HepG2 (cell line): ENCODE results near the gene FAM174C. TPM values are rescaled to one million over a fixed set of nuclear protein-coding genes. Genes with fewer than 3 reads are reported as not detected.

Experiments
- AKNA ChIP-seq: sonication (generic); formaldehyde crosslinking; IDR thresholded peaks from 2 replicates; pipeline ENCODE4 v1.4.0; 2020; ENCODE audit warnings: missing genetic modification reagents, borderline replicate concordance
- ESRRA ChIP-seq: sonication (generic); formaldehyde crosslinking; IDR thresholded peaks from 2 replicates; pipeline ENCODE4 v1.5.1; 2020; ENCODE audit warnings: mild to moderate bottlenecking, low read depth, missing genetic modification reagents
- ETV6 ChIP-seq: sonication (generic); formaldehyde crosslinking; conservative IDR thresholded peaks from 2 replicates; pipeline ENCODE4 v1.4.0; 2020; ENCODE audit warnings: missing genetic modification reagents
- FOXP4 ChIP-seq: sonication (generic); formaldehyde crosslinking; IDR thresholded peaks from 2 replicates; pipeline ENCODE4 v1.4.0; 2020; ENCODE audit warnings: missing genetic modification reagents
- GATA4 ChIP-seq: sonication (generic); IDR thresholded peaks from 2 replicates; pipeline ENCODE4 v1.6.1; 2016; ENCODE audit warnings: antibody characterized with exemption, low read depth, borderline replicate concordance
- HHEX ChIP-seq: IDR thresholded peaks from 2 replicates; pipeline ENCODE4 v1.6.1; 2016; ENCODE audit warnings: control low read depth
- HMG20B ChIP-seq: conservative IDR thresholded peaks from 2 replicates; pipeline ENCODE4 v1.6.1; 2016; ENCODE audit warnings: missing genetic modification reagents, missing compliant biosample characterization
- HNRNPLL ChIP-seq: fragments of 200-400 bp; formaldehyde crosslinking; IDR thresholded peaks from 2 replicates; pipeline ENCODE4 v1.6.1; 2017; ENCODE audit warnings: mild to moderate bottlenecking, low read depth, low read length; ENCODE audit not compliant: poor library complexity, severe bottlenecking
- MBD4 ChIP-seq: IDR thresholded peaks from 2 replicates; pipeline ENCODE4 v1.6.1; 2012; ENCODE audit warnings: low read length, inconsistent platforms, borderline replicate concordance
- MED8 ChIP-seq: sonication (generic); formaldehyde crosslinking; IDR thresholded peaks from 2 replicates; pipeline ENCODE4 v1.8.1; 2023; ENCODE audit warnings: mild to moderate bottlenecking, missing genetic modification reagents; ENCODE audit not compliant: insufficient replicate concordance
- NCOA5 ChIP-seq: sonication (generic); formaldehyde crosslinking; IDR thresholded peaks from 2 replicates; pipeline ENCODE4 v1.4.0; 2020; ENCODE audit warnings: missing genetic modification reagents
- SALL1 ChIP-seq: sonication (generic); formaldehyde crosslinking; IDR thresholded peaks from 2 replicates; pipeline ENCODE4 v1.8.0; 2022; ENCODE audit warnings: mild to moderate bottlenecking, missing genetic modification reagents
- SATB2 ChIP-seq: sonication (generic); formaldehyde crosslinking; IDR thresholded peaks from 2 replicates; pipeline ENCODE4 v1.5.0; 2020; ENCODE audit warnings: missing genetic modification reagents
- SMYD3 ChIP-seq: sonication (generic); formaldehyde crosslinking; IDR thresholded peaks from 2 replicates; pipeline ENCODE4 v1.8.1; 2023; ENCODE audit warnings: mild to moderate bottlenecking, missing genetic modification reagents
- SSRP1 ChIP-seq: IDR thresholded peaks from 2 replicates; pipeline ENCODE4 v1.6.1; 2016; ENCODE audit warnings: control low read depth
- SUZ12 ChIP-seq: fragments of 150-350 bp; IDR thresholded peaks from 2 replicates; pipeline ENCODE4 v1.6.1; 2014; ENCODE audit warnings: low read depth, low read length
- XRCC5 ChIP-seq: fragments of 200-400 bp; formaldehyde crosslinking; optimal IDR thresholded peaks from 2 replicates; pipeline ENCODE3; 2017; ENCODE audit warnings: mild to moderate bottlenecking, low read length
- YEATS2 ChIP-seq: sonication (generic); formaldehyde crosslinking; IDR thresholded peaks from 2 replicates; pipeline ENCODE4 v1.4.0; 2020; ENCODE audit warnings: missing genetic modification reagents, borderline replicate concordance
- ZBTB3 ChIP-seq: sonication (generic); formaldehyde crosslinking; IDR thresholded peaks from 2 replicates; pipeline ENCODE4 v1.4.0; 2020; ENCODE audit warnings: low read depth, mild to moderate bottlenecking, moderate library complexity, missing genetic modification reagents, borderline replicate concordance
- ZNF17 ChIP-seq: sonication (generic); formaldehyde crosslinking; IDR thresholded peaks from 2 replicates; pipeline ENCODE4 v1.5.0; 2020; ENCODE audit warnings: mild to moderate bottlenecking, missing genetic modification reagents
- ZNF253 ChIP-seq: sonication (generic); formaldehyde crosslinking; IDR thresholded peaks from 2 replicates; pipeline ENCODE4 v1.8.0; 2022; ENCODE audit warnings: mild to moderate bottlenecking, missing genetic modification reagents, borderline replicate concordance
- ZNF34 ChIP-seq: sonication (generic); formaldehyde crosslinking; IDR thresholded peaks from 2 replicates; pipeline ENCODE4 v1.4.0; 2020; ENCODE audit warnings: mild to moderate bottlenecking, missing genetic modification reagents, borderline replicate concordance
- ZNF484 ChIP-seq: sonication (generic); formaldehyde crosslinking; IDR thresholded peaks from 2 replicates; pipeline ENCODE4 v1.5.1; 2020; ENCODE audit warnings: mild to moderate bottlenecking, low read depth, missing genetic modification reagents, borderline replicate concordance
- ZNF549 ChIP-seq: sonication (generic); formaldehyde crosslinking; IDR thresholded peaks from 2 replicates; pipeline ENCODE4 v1.5.0; 2020; ENCODE audit warnings: missing genetic modification reagents
- ZNF709 ChIP-seq: sonication (generic); formaldehyde crosslinking; IDR thresholded peaks from 2 replicates; pipeline ENCODE4 v1.5.0; 2020; ENCODE audit warnings: mild to moderate bottlenecking, missing genetic modification reagents
- ZNF878 ChIP-seq: sonication (generic); formaldehyde crosslinking; IDR thresholded peaks from 2 replicates; pipeline ENCODE4 v1.8.1; 2023; ENCODE audit warnings: mild to moderate bottlenecking, missing genetic modification reagents, moderate library complexity
- polyA plus RNA-seq, 8 experiments: library from polyadenylated mRNA; depleted of rRNA in 3 of 8; stranded (reverse) in 7 of 8; unstranded in 1 of 8; fragments of >200 nt; fragmentation: Illumina TruSeq in 4 of 8; extraction: Trizol in 4 of 8; gene quantifications; 2 replicates each; pipeline versions ENCODE4 v1.2.1 to v1.2.3, GENCODE V29; 2011 to 2016; ENCODE audit warnings: low read depth in 4 of 8, missing spikeins in 1 of 8, mixed read lengths in 1 of 8; ENCODE audit not compliant: insufficient read depth in 1 of 8
- total RNA-seq, 5 experiments: library from RNA; depleted of rRNA; stranded (reverse); fragments of >200 nt; fragmentation: Illumina TruSeq; extraction: Trizol; gene quantifications; 2 replicates each; pipeline ENCODE4 v1.2.3, GENCODE V29; 2016; ENCODE audit warnings: low read depth in 1 of 5

The FAM174C gene
- total and polyA plus RNA-seq, 2 of the 13 experiments (the other 11 are each of a cell fraction or from before 2014, with no cell fraction given), result 19.5 to 31.3 TPM

DNA sequence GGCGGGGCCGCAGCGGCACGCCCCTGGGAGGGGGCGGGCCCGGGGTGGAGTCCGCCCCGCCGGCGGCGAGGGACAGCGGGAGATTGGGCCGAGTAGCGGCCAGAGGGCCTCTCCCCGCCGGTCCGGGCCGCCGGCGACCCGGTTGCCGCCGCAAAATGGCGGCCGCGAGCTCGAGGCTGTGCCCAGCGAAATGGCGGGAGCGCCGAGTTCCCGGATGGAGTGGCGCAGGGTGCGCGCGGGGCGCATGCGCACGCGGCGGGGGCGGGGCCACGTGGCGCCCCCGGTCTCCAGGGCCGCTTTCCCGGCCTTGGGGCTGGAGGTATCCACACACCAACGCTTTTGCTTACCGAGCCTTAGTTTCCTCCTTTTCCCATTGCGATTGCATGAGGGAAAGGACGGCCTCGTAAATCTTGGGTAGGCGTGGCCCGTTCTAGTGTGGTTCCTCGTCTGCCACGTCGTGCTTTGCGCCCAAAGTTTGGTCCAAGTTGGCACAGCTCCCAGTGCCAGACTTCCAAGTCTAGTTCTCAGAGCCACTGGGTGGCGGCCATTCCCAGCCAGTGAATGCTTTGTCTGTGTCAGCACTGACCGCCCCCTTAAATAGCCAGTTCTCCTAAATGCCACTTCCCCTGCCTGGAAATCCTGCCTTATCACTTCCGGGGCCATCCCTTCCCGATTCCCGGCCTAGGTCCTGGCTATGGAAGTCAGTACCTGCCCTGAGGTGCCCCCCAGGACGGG is 5.7 kb upstream of the FAM174C start (continued):
- TF ChIP-seq ZBTB3 (CRISPR knock-in tag) (no peak; the same call in 1 of the 2 replicates), YEATS2 (CRISPR knock-in tag) (peak; percentile 30; the same call in 1 of the 2 replicates), HHEX (CRISPR knock-in tag) (no peak), SUZ12 (no peak), MED8 (no peak), ZNF253 (CRISPR knock-in tag) (no peak), ZNF878 (CRISPR knock-in tag) (no peak), ZNF484 (CRISPR knock-in tag) (no peak), ESRRA (CRISPR knock-in tag) (peak; percentile 53), SSRP1 (no peak), ETV6 (CRISPR knock-in tag) (no peak; the same call in 1 of the 2 replicates), ZNF17 (CRISPR knock-in tag) (no peak), MBD4 (no peak), HNRNPLL (peak; percentile 31), SATB2 (CRISPR knock-in tag) (no peak), FOXP4 (CRISPR knock-in tag) (no peak), GATA4 (no peak), ZNF34 (CRISPR knock-in tag) (0 out of 2 replicates have a peak, but pooled peaks have one; percentile 67), ZNF549 (CRISPR knock-in tag) (no peak), ZNF709 (CRISPR knock-in tag) (0 out of 2 replicates have a peak, but pooled peaks have one; percentile 69), SALL1 (CRISPR knock-in tag) (peak; percentile 64; the same call in 1 of the 2 replicates), AKNA (CRISPR knock-in tag) (no peak), HMG20B (CRISPR knock-in tag) (no peak), XRCC5 (no peak), NCOA5 (CRISPR knock-in tag) (no peak), SMYD3 (CRISPR knock-in tag) (no peak)
